ENCODE measurements around the gene SEC22A.

Gene SEC22A

GRCh38 chr3:123282461-123282860 lies 80.7 kb downstream of the SEC22A start:
- no peak for DNase-seq (ENCODE audit: low read depth)
- H3K4me3 ChIP-seq (ENCODE audit: low read depth, low read length), result no peak overlapping the region
- no peak for TF ChIP-seq CTCF (conservative IDR thresholded peaks at IDR 0.05; ENCODE audit: low read depth, low read length)

GRCh38 chr3:123283074-123283473 lies 81.3 kb downstream of the SEC22A start:
- DNase-seq (ENCODE audit: low read depth), result no peak
- H3K4me3 ChIP-seq (ENCODE audit: low read depth, low read length), result no peak overlapping the region
- no peak for TF ChIP-seq CTCF (conservative IDR thresholded peaks at IDR 0.05; ENCODE audit: low read depth, low read length)

GRCh38 chr3:123283657-123284398 lies 82.1 kb downstream of the SEC22A start:
- no peak for TF ChIP-seq CTCF (conservative IDR thresholded peaks at IDR 0.05; ENCODE audit: low read depth, low read length)
- no peak overlapping the region for H3K4me3 ChIP-seq (ENCODE audit: low read depth, low read length)
- no peak for DNase-seq (ENCODE audit: low read depth)

GRCh38 chr3:123284399-123285010 lies 82.8 kb downstream of the SEC22A start:
- no peak overlapping the region for H3K4me3 ChIP-seq (ENCODE audit: low read depth, low read length)
- DNase-seq (ENCODE audit: low read depth), result no peak
- TF ChIP-seq CTCF (conservative IDR thresholded peaks at IDR 0.05; ENCODE audit: low read depth, low read length), result no peak

GRCh38 chr3:123285066-123285465 lies 83.3 kb downstream of the SEC22A start:
- DNase-seq (ENCODE audit: low read depth), result no peak
- H3K4me3 ChIP-seq (ENCODE audit: low read depth, low read length), result no peak overlapping the region
- TF ChIP-seq CTCF (conservative IDR thresholded peaks at IDR 0.05; ENCODE audit: low read depth, low read length), result no peak

- no peak for DNase-seq (ENCODE audit: low read depth)
- TF ChIP-seq CTCF (conservative IDR thresholded peaks at IDR 0.05; ENCODE audit: low read depth, low read length), result no peak
- H3K4me3 ChIP-seq (ENCODE audit: low read depth, low read length), result no peak overlapping the region
These were observed 83.7 kb downstream of the SEC22A start for GRCh38 chr3:123285479-123285878.

GRCh38 chr3:123285931-123286307 lies 84.2 kb downstream of the SEC22A start:
- TF ChIP-seq CTCF (conservative IDR thresholded peaks at IDR 0.05; ENCODE audit: low read depth, low read length), result no peak
- H3K4me3 ChIP-seq (ENCODE audit: low read depth, low read length), result no peak overlapping the region
- DNase-seq (ENCODE audit: low read depth), result no peak

Measured in choroid plexus epithelial cell (primary cell).